Testis (tissue), 3 donors: Measurements from ENCODE around the gene PLA2G5. TPM values are rescaled to one million over a fixed set of nuclear protein-coding genes. Genes with fewer than 3 reads are reported as not detected.
"Not testable (repeated sequence)": the region's sequence is repeated elsewhere in the genome, so short reads cannot be mapped to it uniquely, and the experiment has no call there.

ENCODE experiments used
- DNase-seq: peaks from one replicate; pipeline ENCODE4 v3.0.0-alpha.2; 2019
- H3K27ac ChIP-seq, 2 donors: fragments of 200-600 bp; sonication (generic); one replicate each; pipeline ENCODE4 v1.5.1; 2019
- H3K27me3 ChIP-seq: fragments of 200-600 bp; sonication (generic); one replicate; pipeline ENCODE4 v1.5.1; 2019
- H3K36me3 ChIP-seq: fragments of 200-600 bp; sonication (generic); one replicate; pipeline ENCODE4 v1.5.1; 2017; ENCODE audit warnings: low read depth; ENCODE audit errors: missing control alignments
- H3K4me1 ChIP-seq: fragments of 200-600 bp; sonication (generic); one replicate; pipeline ENCODE4 v1.5.1; 2019
- H3K4me3 ChIP-seq, 2 donors: fragments of 200-600 bp; sonication (generic); one replicate each; pipeline ENCODE4 v1.5.1; 2017 to 2019
- H3K9me3 ChIP-seq: fragments of 200-600 bp; sonication (generic); one replicate; pipeline ENCODE4 v1.5.1; 2017
- POLR2A ChIP-seq: fragments of 450-650 bp; IDR thresholded peaks from one replicate; pipeline ENCODE4 v1.6.1; 2017; ENCODE audit warnings: antibody characterized with exemption, mild to moderate bottlenecking, moderate library complexity
- WGBS, 2 donors: methylation state at CpG; one replicate each; pipeline ENCODE4 v1.1.5; 2018; 5-methylcytosine and 5-hydroxymethylcytosine counted together
- intact Hi-C: fragments of 100-400 bp; cut with DNase I; formaldehyde crosslinking; loops from one replicate; pipeline ENCODE4 v1.15.1; 2023; ENCODE audit warnings: low total_unique reads
- polyA plus RNA-seq: library from polyadenylated mRNA; stranded (reverse); fragments of 350-450 nt; fragmentation: Illumina TruSeq; extraction: RNeasy Lipid Tissue Mini Kit (QIAGEN cat#74804); gene quantifications from one replicate; pipeline ENCODE4 v1.2.3, GENCODE V29; 2014; ENCODE audit warnings: low read depth, low replicate concordance; ENCODE audit not compliant: insufficient read depth
- total RNA-seq, 2 donors: library from RNA; depleted of rRNA; stranded (reverse); fragments of >200 nt; gene quantifications; one replicate each; pipeline ENCODE4 v1.2.3, GENCODE V29; 2016
- TF ChIP-seq, protein P1 (sequence below), 3 experiments: fragments of 450-650 bp in 2 of 3; fragments of 200-600 bp in 1 of 3; sonication (generic) in 1 of 3; IDR thresholded peaks; one replicate each; pipeline ENCODE4 v1.5.1; 2016 to 2019; ENCODE audit warnings: antibody characterized with exemption in 3 of 3, mild to moderate bottlenecking in 2 of 3, moderate library complexity in 1 of 3

The PLA2G5 gene
- total and polyA plus RNA-seq, 3 donors from 2014 or later = 17.6 to 21.2 (median 19.8) TPM

DNA sequence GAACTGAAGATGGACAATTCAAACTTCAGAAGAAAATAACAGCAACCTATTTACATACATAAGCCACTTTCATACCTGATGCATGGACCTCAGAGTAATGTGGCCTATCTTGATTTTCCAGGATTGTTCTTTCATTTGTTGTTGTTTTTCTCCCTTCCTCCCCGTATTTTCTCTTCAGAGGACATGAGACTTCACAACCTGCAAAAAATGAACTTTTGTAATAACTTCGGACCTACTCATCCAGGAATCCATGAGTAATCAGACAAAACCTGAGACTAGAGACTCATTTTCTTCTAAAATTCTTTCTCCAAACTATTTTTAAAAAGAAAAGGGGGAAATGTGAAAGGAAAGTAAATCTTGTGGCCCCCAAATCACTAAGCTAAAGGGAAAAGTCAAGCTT lies 17.6 kb upstream of the PLA2G5 start:
- no peak overlapping the region for H3K27ac ChIP-seq
- no peaks in the 10 kb centered on the region for H3K36me3 ChIP-seq
- H3K9me3 ChIP-seq = no peaks in the 10 kb centered on the region
- H3K4me1 ChIP-seq = no peaks in the 10 kb centered on the region
- H3K4me3 ChIP-seq = no peak overlapping the region
- intact Hi-C loops = no loop called here
- H3K27me3 ChIP-seq = no peaks in the 10 kb centered on the region
- TF ChIP-seq, protein P1, sequence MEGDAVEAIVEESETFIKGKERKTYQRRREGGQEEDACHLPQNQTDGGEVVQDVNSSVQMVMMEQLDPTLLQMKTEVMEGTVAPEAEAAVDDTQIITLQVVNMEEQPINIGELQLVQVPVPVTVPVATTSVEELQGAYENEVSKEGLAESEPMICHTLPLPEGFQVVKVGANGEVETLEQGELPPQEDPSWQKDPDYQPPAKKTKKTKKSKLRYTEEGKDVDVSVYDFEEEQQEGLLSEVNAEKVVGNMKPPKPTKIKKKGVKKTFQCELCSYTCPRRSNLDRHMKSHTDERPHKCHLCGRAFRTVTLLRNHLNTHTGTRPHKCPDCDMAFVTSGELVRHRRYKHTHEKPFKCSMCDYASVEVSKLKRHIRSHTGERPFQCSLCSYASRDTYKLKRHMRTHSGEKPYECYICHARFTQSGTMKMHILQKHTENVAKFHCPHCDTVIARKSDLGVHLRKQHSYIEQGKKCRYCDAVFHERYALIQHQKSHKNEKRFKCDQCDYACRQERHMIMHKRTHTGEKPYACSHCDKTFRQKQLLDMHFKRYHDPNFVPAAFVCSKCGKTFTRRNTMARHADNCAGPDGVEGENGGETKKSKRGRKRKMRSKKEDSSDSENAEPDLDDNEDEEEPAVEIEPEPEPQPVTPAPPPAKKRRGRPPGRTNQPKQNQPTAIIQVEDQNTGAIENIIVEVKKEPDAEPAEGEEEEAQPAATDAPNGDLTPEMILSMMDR (IDR thresholded peaks at IDR 0.05) = no peak
- TF ChIP-seq POLR2A = no peak
- DNase-seq = no peak
- WGBS, 2 donors = 81 to 93% methylated on average over 2 of the region's 2 CpGs

DNA sequence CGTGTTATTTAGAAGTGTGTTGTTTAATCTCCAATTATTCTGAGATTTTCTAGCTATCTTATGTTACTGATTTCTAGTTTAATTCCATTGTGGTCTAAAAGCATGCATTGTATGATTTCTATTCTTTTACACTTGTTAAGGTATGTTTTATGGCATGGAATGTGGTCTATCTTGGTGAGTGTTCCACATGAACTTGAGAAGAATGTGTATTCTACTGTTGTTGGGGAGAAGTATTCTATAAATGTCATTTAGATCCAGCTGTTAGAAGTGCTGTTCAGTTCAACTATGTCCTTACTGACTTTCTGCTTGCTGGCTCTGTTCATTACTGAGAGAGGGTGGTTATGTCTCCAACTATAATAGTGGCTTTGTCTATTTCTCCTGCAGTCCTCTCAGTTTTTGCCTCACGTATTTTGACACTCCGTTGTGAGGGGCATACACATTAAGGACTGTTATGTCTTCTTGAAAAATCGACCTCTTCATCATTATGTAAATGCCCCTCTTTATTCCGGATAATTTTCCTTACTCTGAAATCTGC lies 12.0 kb upstream of the PLA2G5 start:
- intact Hi-C loops = no loop called here
- Histone ChIP-seq H3K36me3 (no peaks in the 10 kb centered on the region), H3K4me1 (peaks cover 10% of the 10 kb centered on the region), H3K9me3 (no peaks in the 10 kb centered on the region), H3K4me3 (no peak overlapping the region), H3K27ac (no peak overlapping the region), H3K27me3 (no peaks in the 10 kb centered on the region)
- no peak for DNase-seq
- 57 to 60% methylated on average over 5 of the region's 5 CpGs for WGBS, 2 donors
- no peak for TF ChIP-seq POLR2A
- TF ChIP-seq, protein P1 (IDR thresholded peaks at IDR 0.05) = no peak

DNA sequence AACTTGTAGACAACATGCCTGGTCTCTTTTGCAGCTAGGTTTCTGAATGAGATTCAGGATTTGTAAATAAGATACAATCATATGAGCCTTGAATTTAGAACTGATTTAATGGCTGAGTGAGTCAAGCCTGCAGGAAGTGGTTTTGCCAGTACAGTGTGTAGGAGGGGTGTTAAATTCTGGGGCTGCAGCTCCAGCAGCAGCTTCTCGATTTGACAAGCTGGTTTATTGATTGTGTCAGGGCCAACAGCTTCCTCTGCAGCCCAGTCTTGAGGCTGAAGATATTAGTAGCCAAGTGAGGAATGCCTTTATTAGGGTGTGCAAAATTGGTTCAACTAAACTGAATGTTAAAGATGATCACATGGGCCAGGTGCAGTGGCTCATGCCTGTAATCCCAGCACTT lies 11.5 kb upstream of the PLA2G5 start:
- no peak for TF ChIP-seq POLR2A
- TF ChIP-seq, protein P1 (IDR thresholded peaks at IDR 0.05) = no peak
- intact Hi-C loops = no loop called here
- no peak overlapping the region for H3K4me3 ChIP-seq
- no peaks in the 10 kb centered on the region for H3K9me3 ChIP-seq
- DNase-seq = no peak
- H3K27ac ChIP-seq = no peak overlapping the region
- H3K27me3 ChIP-seq = no peaks in the 10 kb centered on the region
- H3K4me1 ChIP-seq = peaks cover 10% of the 10 kb centered on the region
- H3K36me3 ChIP-seq = no peaks in the 10 kb centered on the region
- 22 to 29% methylated on average over 1 of the region's 1 CpG for WGBS, 2 donors

DNA sequence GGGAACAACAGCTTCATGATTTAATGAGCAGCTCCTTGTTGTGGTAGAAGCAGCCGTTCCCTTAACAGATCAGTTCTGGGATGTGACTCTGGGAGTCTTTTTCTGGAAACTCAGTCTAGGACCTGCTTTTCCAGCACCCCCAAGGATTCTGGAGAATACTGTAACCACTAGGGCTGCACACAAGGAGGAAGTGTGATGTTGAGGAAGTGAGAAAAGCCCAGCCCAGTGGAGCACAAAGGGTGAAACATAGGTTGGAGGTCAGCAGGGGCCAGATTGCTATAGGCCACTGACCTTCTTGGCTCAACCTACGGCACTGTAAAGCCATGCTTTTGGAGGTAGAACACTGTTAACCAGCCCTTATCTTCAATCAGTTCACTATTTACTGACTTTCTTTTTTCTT lies 10.1 kb upstream of the PLA2G5 start:
- Histone ChIP-seq H3K27me3 (no peaks in the 10 kb centered on the region), H3K9me3 (no peaks in the 10 kb centered on the region), H3K4me3 (no peak overlapping the region), H3K4me1 (peaks cover 10% of the 10 kb centered on the region), H3K27ac (no peak overlapping the region), H3K36me3 (no peaks in the 10 kb centered on the region)
- WGBS, 2 donors = 64 to 65% methylated on average over 2 of the region's 2 CpGs
- no peak for DNase-seq
- TF ChIP-seq POLR2A = no peak
- TF ChIP-seq, protein P1 (IDR thresholded peaks at IDR 0.05) = no peak
- intact Hi-C loops = no loop called here

DNA sequence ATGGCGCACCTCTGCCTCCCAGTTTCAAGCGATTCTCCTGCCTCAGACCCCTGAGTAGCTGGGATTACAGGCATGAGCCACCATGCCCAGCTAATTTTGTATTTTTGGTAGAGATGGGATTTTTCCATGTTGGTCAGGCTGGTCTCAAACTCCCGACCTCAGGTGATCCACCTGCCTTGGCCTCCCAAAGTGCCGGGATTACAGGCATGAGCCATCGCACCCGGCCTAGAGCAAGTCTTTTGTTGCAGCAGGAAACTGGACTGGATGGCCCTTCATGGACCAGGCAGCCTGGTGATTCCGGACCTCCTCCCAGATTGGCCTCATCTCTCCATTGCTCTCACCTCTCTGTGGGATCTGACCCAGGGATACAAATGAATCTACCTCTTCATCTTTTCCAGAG lies 9.2 kb upstream of the PLA2G5 start:
- WGBS, 2 donors = 94 to 98% methylated on average over 4 to 7 of the region's 7 CpGs
- H3K4me1 ChIP-seq = peaks cover 10% of the 10 kb centered on the region
- H3K27me3 ChIP-seq, DNase-seq, H3K9me3 ChIP-seq, H3K4me3 ChIP-seq, H3K27ac ChIP-seq, intact Hi-C loops, H3K36me3 ChIP-seq: not testable (repeated sequence)
